HG03378 (cell line): ENCODE data around the gene TRIM50.
"Not testable (repeated sequence)": the region's sequence is repeated elsewhere in the genome, so short reads cannot be mapped to it uniquely, and the experiment has no call there.

Experiments used
- ATAC-seq: cut with Tn5 transposase; IDR thresholded peaks from one replicate; pipeline ENCODE4 v1.9.1; 2021; ENCODE audit warnings: mild to moderate bottlenecking, moderate library complexity; ENCODE audit not compliant: unreplicated experiment

The TRIM50 gene

DNA sequence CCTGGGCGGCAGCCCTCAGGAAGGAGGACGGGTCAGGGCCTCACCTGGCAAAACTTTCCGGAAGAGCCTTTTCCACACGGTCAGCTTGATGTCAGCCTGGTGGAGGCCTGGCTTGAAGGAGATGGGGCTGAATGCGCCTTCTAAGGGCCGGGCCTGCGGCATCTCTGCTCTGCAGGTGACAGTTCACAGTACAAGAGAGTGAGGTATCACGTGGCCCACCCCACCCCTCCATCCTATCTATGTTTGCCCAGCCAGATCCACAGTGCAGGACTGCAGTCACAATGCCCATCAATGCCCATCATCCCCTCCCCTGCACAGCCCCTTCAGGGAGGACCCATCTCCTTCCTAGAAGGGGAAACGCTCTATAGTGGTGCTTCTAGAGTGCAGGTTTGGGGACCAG lies 11.4 kb downstream of the TRIM50 start:
- ATAC-seq, result no peak

DNA sequence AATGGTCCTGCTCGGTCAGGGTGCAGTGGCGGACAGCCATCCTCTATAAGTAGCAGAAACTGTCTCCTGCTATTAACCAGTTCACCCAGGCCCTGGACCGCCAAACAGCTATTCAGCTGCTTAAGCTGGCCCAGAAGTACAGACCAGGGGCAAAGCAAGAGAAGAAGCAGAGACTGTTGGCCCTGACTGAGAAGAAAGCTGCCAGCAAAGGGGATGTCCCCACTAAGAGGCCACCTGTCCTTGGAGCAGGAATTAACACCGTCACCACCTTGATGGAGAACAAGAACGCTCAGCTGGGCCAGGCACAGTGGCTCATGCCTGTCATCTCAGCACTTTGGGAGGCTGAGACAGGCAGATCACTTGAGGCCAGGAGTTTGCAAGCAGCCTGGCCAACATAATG lies 13.6 kb downstream of the TRIM50 start:
- no peak for ATAC-seq

DNA sequence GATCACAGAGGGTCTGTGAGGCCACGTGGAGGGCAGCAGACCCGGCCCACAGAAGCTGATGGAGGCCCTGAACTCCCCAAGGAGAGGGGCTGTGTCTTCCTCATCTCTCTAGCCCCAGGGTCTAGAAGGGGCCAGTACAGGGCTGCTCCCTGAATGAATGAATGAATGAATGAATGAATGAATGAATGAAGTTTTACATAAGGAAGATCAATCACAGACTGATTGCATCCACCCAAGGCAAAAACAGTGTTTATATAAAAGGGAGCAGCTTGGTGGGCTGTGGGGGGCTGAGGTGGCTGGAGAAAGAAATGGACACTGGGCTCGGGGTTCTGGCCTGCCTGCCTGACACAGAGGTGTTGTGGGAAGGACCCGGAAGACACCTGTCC lies 14.4 kb downstream of the TRIM50 start:
- ATAC-seq, result no peak

DNA sequence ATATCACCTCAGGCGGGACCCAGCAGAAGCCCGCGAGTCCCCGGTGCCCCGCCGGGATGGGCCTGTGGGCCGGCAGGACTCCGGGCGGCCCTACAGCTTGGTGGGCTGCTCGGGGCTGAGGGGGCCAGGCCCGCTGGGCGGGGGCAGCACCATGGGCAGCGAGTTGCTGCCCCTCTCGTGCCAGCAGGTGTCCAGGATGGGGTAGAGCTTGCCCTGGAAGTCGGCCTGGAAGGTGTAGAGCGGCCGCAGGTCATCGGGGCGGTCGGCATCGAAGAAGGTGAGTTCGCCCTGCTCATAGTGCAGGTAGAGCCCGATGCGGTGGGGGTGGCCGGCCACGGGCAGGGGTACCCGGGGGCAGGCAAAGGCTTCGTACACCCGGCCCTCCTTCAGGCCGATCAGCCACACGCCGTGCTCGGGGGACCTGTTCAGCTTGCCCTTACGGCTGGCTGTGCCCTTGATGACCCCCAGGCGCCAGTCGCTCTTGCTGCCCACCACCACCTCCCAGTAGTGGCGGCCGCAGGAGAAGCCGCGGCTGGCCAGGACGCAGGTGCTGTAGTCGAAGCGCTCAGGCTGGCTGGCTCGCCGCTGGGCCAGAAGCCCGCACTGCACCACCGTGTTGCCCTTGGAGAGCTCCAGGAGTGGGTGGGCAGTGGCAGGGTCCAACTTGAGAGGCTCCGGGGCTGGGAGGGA lies 14.9 kb downstream of the TRIM50 start:
- no peak for ATAC-seq

DNA sequence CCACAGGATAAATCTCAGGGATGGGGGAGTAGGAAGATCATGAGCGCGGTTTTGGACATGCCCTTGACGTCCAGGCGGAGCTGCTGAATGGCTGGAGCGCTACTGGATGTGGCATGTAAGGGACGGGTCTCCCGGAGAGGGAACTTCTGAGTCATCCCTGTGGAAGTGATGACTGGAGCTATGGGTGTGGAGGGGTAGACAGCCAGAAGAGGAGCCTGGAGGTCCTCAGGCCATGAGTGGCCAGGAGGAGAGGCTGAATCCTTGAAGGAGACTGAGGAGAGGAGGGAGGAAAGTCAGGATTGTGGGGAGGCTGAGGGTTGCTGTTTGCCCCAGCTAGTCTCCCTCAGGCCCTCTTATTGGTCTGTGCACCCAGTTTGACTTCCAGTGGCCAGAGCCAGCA lies 16.5 kb downstream of the TRIM50 start:
- ATAC-seq, result not testable (repeated sequence)

DNA sequence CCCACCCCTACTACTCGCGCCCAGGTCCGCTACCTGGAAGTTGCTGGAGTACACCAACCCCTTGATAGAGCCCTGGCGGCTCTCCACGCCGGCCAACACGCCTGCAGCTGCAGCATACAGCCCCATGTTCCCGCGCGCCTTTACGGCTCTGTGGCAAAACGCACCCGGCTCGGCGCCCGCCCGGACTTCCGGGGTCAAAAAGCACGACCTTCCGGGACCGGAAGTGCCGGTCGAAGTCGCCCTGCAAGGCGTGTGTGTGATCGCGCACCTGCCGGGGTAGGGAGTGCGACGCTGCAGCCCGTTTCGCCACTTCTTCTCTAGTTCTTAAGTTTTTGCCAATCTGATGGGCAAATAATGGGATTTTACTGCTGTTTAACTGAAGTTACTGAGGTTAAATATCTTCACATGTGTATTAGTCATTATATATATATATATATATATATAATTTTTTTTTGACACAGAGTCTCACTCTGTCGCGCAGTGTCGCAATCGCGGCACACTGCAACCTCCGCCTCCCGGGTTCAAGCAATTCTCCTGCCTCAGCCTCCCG lies 19.1 kb downstream of the TRIM50 start, which contains the start of gene NSUN5:
Gene NSUN5 (minus strand): TSS at position 162 of the 550 bp plus-strand sequence. CDS start 36 bp downstream, at position 126.
- ATAC-seq, result peak; percentile 60

DNA sequence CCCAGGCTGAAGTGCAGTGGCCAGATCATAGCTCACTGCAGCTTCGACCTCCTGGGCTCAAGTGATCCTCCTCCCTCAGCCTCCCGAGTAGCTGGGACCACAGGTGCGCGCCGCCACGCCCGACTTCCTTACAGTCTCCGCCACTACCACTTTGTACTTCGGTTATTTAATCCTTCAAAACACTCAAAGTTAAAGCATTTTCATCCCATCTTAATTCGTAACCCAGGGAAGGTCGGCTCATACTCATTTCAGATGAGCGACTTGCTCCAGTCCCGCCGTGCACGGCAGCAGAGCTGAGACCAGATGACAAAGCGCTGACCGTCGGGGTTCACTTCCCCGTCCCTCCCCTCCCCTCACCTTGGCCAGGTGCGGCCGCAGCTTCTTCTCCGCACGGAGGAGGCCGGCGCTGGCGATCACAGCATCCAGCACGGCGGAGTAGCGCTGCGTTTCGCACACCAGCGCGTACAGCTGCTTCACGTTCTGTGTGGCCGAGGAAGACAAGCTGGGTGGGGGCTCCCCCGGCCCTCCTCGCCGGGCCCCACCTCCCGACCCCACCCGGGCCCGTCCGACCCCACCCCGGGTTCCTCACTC lies 19.7 kb downstream of the TRIM50 start:
- peak; percentile 16 for ATAC-seq

DNA sequence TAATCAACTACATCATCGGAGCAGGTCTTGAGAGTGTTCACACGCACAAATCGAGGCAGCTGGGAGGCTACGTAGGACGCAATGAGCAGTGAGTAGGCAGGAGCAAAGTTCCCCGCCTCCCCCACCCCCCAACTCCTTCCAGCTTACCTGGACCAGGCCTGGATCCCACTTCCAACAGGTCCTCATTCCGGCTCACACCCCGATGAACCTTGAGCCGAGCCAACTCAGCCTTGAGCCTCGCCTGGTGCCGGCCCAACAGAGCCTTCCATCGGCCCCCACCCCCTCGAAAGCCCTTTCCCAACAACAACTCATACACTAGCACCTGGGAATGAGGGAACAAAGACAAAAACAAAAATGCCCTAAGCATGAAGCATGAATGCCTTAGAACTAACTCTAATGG lies 20.4 kb downstream of the TRIM50 start:
- no peak for ATAC-seq

DNA sequence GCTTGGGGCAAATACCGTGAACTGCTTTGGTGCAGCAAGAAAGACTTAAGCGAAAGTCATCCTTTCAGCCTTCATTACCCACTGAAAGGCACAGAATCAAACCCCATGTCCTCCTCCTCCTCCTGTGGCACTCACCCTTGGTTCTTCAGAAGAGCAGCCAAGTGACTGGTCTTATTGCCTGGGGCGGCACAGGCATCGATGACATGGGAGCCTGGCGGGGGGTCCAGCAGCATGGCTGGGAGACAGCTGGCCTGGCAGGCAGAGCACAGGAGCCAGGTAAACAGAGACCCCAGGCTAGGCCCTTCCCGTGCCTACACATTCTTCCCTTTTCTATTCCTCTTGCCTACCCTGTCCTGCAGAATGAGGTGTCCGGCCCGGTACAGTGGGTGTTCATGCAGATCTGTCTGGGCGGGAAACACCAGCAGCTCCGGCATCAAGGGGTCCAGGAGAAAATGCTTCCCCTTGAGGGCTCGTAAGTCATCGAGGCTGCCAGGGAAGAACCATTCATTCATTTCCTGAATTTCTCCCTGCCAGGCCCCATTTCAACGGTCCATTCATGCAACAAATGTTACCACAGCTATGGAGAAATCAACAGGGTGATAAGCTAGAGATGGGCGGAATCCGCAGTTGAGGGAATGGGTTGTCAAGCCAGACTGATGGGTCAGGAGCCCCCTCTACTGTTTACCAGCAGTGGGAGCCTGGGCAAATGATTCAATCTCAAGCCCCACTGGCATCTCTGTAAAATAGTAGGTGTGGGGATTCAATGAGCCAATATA lies 23.1 kb downstream of the TRIM50 start:
- not testable (repeated sequence) for ATAC-seq

DNA sequence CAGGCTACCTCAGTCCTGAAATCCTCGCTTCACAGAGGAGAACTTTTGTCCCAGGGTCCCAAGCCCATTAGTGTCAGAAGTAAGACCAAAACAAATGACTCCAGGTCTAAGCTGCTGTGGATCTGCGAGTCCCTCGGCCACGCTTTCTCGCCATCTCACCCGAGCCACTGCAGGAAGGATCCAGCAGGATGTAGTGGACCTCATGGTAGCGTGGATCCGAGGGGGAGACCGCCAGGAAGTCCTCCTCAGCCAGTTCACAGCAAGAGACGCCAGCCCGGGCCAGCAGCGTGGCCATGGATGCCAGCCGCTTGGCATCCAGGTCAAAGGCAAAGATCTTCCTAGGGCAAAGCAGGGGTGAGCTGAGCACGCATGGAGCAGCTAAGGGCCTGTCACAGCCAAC lies 23.8 kb downstream of the TRIM50 start:
- no peak for ATAC-seq

DNA sequence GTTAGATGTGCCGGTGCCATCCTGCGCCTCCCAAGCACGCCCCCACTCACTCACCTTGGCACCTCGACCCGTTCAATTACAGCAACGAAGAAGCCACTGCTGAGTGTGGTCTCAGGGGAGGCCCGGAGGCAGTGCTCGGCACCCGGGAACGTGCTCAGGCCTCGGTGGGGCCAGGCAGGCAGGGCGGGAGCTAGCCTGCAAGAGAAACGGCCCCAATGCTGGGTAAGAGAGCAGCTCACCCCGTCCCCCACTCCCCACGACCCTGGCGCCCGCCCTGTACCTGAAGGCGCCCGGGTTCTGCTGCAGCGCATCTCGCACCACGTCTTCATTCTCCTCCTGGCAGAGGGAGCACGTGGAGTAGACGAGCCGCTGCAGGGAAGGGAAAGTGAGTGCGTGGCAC lies 24.3 kb downstream of the TRIM50 start:
- no peak for ATAC-seq

DNA sequence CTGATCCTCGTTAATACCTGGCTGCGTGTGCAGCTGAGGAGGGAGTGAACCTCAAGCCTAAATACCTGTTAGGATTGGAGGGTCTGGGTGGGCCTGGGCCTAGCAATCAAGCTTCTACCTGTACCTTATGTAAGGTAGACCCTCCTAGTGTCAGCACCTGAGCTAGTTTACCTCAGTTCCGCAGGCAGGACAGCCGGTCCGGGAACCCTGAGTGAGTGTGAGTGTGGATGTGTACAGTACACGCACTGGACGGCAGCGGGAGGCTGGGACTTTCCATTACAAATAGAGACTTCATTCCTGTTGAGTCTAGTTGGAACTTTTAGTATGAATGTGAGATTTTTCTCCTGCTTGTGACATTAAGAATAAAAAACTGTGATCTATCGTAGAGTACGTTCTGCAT lies 25.0 kb downstream of the TRIM50 start:
- not testable (repeated sequence) for ATAC-seq

DNA sequence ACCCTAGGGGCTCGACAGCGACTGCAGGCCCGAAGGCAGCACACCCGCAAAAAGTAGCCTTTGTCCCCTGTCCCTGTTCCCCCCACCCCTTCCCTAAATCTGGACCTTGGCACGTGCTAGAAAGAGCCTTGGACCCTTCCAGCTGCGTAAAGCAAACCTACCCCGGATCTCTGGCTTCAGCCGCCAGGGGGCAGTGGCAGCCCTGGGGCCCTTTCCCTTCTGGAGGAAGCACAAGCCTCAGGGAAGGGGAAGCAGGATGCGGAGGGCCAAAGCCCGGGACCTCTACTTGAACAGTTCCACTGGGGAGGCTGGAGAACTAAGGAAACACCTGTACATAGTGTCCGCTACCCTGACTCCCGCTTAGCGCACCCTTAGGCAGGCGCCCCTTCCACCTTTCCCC lies 26.8 kb downstream of the TRIM50 start:
- ATAC-seq, result not testable (repeated sequence)

DNA sequence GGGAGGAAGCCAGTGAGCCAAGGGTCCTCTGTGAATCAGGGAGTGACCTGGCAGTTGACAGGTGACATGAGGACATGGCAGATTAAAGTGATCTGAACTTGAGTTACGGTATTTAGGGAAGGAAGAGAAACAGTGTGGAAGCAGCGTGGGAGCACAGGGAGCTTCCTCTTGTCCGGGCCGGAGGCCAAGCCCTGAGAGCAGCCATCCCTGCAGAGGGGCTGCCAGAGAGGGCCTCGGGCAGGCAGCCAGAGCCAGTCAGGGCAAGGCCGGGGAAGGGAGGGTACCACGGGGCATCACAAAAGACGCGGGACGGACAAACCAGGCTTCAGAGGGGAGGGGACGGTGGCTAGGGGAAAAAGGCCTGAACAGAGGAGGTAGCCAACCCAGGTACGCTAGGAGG lies 28.1 kb downstream of the TRIM50 start:
- not testable (repeated sequence) for ATAC-seq

DNA sequence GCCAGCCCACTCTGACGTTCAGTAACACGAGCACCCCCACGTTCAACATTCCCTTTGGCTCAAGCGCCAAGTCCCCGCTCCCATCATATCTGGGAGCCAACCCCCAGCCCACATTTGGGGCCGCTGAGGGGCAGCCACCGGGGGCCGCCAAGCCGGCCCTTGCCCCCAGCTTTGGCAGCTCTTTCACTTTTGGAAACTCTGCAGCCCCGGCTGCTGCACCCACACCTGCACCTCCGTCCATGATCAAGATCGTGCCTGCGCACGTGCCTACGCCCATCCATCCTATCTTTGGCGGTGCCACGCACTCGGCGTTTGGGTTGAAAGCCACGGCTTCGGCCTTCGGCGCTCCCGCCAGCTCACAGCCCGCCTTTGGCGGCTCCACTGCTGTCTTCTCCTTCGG lies 30.2 kb downstream of the TRIM50 start:
- ATAC-seq, result not testable (repeated sequence)

DNA sequence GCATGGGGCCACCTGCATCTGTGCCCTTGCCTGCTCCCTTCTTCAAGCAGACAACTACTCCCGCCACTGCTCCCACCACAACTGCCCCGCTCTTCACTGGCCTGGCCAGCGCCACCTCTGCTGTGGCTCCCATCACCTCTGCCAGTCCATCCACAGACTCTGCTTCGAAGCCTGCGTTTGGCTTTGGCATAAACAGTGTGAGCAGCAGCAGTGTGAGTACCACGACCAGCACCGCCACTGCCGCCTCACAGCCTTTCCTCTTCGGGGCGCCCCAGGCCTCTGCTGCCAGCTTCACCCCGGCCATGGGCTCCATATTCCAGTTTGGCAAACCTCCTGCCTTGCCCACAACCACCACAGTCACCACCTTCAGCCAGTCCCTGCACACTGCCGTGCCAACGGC lies 30.6 kb downstream of the TRIM50 start:
- ATAC-seq, result not testable (repeated sequence)

DNA sequence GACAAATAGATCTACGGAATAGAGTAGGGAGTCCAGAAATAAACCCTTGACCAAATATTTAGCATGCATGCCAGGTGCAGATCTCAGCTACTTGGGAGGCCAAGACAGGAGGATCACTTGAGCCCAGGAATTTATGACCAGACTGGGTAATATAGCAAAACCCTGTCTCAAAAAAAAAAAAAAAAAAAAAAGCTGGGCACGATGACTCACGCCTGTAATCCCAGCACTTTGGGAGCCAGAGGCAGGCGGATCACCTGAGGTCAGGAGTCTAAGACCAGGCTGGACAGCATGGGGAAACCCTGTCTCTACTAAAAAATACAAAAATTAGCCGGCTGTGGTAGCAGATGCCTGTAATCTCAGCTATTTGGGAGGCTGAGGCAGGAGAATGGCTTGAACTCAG lies 50.7 kb downstream of the TRIM50 start:
- ATAC-seq, result not testable (repeated sequence)

DNA sequence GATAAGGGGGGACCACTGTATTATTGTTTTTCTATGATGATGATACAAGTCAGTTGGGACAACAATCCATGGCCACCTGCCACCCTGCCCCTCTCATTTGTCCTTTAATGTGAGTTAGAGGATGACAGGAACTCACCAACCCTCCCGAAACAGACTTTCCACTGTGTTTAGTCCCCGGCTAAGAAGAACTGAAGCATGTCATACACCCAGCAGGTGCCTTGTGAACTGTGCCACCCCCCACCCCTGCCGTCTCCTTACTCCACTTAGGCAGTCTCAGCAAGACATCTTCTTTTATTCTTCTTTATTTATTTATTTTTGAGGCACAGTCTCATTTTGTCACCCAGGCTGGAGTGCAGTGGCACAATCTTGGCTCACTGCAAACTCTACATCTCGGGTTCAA lies 60.1 kb downstream of the TRIM50 start:
- ATAC-seq, result not testable (repeated sequence)

DNA sequence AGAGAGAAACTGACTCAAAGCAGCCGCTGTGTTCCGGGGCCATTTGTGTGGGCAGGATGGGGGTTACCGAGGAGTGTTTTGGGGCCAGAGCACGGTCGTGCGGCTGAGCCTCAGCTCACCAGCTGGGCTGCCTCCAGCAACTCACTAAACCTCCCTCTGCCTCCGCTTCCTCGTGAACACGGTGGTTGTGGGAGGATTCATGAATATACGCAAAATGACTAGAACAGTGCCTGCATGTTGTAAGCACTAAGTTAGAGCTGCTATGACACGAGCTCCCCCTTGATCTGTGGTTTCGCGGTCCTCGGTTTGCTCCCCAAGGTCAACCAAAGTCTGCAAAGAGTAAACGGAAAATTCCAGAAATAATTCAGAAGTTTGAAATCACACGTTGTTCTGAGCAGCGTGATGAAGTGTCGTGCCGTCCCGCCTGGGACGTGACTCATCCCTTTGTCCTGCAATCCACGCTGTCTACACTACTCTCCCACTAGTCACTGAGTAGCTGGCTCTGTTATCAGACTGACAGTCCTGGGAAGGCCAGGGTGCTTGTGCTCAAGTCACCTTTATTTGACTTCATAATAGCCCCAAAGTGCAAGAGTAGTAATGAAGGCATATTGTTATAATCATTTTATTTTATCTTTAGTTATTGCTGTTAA lies 61.0 kb downstream of the TRIM50 start:
- peak; percentile 81 for ATAC-seq
